Stimulated activated CD4-positive, alpha-beta T cell treated with anti-CD3 and anti-CD28 coated beads, Interleukin-12 subunit alpha, Interleukin-12 subunit beta, amount 100 ng/mL, for 24 hours (primary cell): Measurements from ENCODE around the gene F2RL1.
"Not testable (repeated sequence)": the region's sequence is repeated elsewhere in the genome, so short reads cannot be mapped to it uniquely, and the experiment has no call there.

Experiments used
- DNase-seq, 2 experiments: peaks; one replicate each; pipeline ENCODE4 v3.0.0-alpha.2; 2020; ENCODE audit warnings: low read depth in 2 of 2

Gene F2RL1

DNA sequence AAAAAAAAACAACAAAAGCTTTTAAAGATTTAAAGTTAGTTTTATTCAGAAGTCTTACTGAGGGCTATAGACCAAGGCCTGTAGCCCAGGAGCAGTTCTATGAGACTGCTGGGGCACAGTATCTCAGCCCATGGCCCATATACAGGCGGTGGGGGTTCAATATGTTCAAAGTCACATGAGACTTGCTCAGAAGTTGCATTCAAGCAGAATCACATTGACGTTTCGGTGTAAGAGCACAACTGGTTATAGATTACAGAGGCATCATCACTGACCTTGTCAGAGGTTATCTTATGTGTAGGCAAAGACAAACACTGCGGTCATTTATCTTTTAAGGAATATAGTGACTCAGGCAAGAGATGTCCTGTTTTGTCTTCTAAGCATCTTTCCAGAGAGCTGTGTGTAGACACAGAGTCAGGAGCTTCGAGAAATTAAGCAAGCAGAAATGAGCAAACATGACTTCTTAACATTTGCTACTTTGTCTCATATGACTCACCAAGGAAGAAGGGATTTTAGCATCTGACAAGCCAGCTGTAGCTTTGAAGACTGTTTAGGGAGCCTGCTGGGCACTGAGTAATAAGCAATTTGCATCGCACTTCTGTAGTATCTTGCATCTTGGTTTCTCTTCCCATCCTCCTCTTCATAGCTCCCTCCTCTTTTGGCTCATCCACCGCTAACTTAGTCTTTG lies 12.9 kb upstream of the F2RL1 start:
- DNase-seq = no peak

DNA sequence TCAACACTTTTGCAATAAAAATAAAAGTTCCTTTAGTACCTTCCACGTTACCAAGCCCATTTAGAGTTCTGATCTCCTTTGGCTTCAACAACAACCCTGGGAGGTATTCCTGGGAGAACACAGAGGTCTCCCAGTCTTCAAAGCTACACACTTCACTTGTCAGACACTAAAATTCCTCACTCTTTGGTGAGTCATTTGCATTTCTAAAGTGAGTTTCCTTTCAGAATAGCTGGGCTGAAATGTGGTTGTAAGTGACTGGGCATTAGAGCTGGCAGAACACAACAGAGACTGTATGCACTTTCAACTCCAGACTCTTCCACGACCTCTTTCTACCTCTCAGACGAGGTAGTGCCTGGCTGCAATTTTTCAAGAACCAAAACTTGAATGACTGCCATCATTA lies 11.5 kb upstream of the F2RL1 start:
- DNase-seq = no peak

DNA sequence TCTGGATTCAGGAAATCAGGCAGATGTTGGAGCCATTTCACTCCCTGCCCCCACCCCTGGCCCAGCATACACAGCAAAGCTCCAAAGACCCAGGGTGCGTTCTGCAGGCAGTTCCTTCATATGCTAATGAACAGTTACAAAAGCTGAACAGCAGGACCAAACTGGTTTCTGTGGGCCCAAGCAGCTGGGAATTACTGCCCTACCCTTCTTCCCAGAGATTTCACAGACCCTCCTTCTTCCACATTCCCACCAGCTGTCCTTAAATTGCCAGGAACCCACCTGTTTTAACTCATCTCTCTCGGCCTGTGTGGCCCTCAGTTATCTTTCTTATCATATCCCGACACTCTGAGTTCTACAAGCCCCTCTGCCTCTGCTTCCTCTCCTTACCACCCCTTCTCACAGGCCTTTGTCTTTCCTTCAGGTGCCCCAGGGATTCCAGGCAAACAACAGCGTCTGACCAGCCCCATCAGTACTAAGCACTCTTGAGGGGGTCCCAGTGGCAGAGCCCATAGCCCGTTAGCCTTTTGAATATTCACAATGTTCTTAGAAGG lies 10.6 kb upstream of the F2RL1 start:
- no peak for DNase-seq

DNA sequence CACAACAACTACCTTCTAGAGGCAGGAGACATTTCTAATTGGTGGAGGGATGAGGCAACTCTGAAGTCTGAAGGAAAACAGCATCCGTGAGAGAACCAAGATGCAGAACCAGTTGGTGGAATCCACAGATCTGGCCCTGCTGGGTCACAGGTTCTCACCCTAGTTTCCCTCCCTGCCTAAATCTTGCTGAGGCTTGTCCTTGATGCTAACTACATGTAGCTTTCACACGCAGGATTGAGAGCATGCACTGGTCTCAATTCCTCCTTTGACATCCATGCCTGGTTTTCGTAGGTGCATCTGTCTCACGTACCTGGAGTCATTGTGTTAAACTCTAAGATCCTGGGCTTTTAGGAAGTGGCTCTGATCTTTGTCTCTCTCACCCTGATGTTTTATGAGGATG lies 9.7 kb upstream of the F2RL1 start:
- DNase-seq = no peak

DNA sequence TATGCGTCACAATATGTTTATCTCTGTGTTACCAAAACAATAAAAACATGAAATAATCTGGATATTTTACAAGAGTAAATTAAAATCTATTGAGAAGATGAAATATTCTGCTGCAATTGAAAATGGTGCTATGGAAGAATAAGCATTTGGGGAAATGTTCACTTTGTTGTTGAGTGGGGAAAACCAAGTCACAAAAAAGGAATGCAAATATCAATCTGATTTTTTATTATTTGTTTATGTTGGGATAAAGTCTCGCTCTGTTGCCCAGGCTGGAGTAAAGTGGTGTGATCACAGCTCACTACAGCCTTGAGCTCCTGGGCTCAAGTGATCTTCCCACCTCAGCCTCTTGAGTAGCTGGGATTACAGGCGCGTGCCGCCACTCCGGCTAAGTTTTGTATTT lies 8.6 kb upstream of the F2RL1 start:
- DNase-seq = no peak

DNA sequence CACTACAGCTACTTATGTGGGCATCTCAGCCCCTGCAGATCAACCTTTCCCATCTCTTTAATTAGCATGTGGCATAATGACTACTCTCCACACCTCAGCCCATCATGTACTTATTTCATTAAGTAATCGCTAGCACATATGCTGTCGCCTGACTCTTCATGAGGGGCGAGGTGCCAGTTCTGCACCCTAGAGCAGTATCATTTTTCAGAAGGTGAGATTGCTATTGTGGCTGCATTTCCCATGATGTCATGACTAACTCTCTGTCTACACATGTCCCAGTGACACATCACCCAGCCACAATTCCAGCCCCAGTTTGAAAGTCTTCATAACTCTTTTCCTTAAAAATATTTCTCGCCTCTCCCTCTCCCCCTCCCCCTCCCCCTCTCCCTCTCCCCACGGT lies 7.6 kb upstream of the F2RL1 start:
- no peak for DNase-seq

DNA sequence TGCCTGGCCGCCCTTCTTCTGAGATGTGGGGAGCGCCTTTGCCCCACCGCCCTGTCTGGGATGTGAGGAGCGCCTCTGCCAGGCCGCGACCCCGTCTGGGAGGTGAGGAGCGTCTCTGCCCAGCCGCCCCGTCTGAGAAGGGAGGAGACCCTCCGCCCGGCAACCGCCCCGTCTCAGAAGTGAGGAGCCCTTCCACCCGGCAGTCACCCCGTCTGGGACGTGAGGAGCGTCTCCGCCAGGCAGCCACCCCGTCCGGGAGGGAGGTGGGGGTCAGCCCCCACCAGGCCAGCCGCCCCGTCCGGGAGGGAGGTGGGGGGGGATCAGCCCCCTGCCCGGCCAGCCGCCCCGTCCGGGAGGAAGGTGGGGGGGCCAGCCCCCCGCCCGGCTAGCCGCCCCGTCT lies 6.6 kb upstream of the F2RL1 start:
- not testable (repeated sequence) for DNase-seq

DNA sequence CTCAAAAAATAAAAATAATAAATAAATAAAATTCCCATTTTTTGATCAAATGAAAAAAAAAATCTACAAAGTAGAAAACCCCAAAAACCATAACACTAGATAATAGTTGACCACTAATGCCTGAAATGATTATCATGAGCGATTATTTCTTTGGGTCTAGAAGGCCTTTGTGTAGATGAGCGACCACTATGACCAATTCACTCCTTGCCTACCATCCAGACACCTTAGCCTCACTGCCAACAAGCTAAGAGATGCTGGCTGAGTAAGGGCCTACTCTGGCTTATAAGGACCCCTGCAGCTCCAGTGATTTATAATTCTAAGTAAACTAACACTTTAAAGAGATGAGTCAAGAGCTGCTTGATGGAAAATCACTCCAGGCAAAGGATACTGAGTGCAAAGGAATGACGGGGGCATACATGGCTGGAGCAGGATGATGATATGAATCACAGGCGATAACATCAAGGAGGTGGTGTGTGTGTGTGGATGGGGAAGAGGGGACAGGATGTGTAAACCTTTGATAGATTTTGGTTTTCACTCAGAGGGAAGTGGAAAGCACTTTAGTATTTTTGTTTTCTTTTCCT lies 4.8 kb upstream of the F2RL1 start:
- DNase-seq = no peak

DNA sequence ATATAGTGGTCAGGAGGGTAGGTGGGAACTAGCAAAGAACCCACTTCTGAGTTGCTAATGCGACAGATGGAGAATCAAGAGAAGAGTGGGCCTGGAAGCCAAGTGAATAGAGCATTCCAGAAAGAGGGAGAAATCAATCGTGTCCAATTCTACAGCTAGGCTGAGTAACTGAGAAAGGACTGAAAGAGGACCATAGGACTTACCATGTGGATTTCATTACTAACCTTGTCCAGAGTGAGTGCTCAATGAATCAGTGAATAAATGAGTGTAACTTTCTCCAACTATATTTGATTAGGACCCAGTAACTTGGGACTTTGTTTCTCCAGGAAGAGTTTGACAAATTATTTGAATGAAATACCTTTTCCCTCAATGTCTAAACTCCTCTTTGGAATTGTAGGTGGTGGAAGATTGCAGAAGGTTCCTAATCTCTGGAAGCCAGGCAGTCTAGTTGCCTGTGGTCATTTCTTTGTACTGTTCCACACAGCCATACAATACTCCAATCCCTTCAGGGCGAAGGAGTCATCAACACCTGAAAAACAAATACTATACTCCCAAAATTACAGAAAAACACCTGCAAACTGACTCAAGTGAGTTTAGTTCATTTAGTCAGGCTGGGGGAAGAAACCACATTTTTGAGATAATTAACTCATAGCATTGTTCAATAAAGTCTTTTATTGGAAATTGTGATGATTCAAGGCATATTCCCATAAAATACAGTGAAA lies 2.6 kb upstream of the F2RL1 start:
- DNase-seq = no peak

DNA sequence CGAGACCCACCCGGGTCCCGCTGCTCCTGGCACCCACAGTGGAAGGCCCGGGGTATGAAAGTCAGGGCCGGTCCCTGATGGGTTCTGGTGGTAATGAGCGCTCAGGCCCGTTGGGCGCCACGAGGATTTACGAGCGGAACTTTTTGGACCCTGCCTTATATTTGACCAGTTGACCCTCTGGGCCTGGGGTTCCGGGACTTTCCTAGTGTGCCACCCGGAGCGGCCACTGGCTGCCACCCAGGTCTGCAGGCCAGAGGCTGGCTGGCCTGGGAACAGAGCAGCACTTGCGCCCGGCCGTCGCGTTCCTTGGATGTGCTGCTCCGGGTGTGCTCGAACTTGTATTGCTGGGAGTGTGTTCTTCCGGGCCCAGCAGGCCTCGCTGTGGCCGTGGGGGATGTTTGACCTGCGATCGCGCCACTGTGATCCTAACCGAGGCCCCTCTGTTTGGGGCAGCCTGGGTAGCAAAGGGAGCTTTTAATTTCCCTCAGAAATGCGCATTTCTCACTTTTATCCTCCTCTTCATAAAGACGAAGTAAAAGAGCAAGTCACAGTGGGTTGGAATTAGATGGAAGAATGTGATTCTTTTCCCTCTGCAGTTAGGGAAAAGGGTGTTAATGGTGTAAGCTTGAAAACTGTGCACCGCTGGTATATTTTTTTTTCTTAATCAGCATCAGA lies 1.2 kb downstream of the F2RL1 start:
- no peak for DNase-seq

DNA sequence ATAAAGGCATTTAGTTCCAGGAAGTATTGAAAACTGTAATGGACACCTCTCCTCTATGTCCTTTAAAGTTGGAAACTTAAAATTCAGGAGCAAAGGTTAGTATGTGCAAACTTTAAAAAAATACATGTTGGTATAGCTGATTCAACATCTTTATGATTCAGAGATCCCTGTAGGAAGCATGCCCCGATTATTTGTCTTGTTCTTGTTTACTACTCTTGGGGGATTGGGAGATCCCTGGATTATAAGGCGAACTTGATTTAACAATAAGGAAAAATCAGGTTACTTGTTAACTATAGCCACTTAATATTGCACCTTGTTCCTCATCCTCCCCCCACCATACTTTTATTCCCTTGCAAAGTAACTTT lies 1.7 kb downstream of the F2RL1 start:
- no peak for DNase-seq

DNA sequence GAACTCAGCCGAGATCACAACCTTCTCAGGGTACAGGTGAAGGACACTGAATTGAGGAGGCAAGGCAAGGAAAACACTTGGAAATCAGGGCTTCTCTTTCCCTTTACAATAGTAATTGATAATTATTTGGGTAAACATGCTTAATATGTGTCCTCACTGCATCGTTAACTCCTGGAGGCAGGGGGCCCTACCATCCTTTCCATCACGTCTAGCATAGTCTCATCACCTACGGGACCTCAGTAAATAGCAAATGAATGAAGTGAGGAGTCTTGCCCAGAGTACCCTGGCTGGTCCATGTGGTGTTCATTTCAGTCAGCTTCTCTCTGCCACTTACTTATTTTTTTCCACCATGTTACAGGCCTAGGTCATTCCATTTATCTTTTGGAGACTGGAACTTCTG lies 2.3 kb downstream of the F2RL1 start:
- DNase-seq = no peak

DNA sequence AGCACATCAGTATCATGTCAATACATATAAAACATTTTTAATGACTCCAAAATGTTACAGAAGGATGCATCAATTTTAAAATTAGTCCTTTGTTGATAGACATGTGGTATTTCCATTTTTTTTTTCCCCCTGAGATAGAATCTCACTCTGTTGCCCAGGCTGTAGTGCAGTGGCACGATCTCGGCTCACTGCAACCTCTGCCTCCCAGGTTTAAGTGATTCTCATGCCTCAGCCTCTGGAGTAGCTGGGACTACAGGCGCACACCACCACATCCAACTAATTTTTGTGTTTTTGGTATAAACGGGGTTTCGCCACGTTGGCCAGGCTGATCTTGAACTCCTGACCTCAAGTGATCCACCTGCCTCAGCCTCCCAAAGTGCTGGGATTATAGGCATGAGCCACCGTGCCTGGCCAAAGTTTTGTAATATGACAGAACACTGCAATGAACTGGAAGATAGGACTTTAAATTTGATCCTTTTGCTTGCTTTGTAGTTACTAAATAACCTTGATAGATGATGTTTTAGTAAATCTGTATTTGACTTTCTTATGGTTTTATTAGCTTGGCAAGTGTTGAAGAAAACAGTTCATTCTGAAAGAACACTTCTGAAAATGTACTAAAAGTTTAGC lies 3.4 kb downstream of the F2RL1 start:
- DNase-seq = not testable (repeated sequence)

DNA sequence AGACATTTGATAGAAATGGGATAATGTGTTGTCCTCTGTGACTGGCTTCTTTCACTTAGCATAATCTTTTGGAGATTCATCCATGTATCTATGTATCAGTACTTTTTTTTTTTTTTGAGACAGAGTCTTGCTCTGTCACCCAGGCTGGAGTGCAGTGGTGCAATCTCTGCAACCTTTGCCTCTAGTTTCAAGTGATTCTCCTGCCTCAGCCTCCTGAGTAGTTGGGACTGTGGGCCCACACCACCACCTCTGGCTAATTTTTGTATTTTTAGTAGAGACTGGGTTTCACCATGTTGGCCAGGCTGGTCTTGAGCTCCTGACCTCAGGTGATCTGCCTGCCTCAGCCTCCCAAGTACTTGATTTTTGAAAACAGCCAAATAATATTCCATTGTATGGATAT lies 7.6 kb downstream of the F2RL1 start:
- DNase-seq = not testable (repeated sequence)

DNA sequence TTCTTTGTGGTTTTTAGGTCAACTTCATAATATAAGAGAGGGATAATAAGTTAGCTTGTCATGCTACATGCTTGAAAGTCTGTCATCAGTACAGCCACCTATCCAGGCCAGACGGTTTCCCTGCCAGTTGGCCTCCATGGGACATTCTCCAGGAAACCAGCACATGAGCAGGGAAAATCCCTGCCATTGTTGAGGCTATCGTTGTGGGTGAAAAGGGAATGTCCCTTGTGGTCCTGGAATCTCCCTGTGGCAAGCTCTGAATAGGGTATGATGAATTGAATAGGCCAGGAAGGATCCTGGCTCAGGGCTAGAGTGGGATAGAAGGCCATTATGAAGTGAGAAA lies 12.3 kb downstream of the F2RL1 start:
- DNase-seq = no peak

DNA sequence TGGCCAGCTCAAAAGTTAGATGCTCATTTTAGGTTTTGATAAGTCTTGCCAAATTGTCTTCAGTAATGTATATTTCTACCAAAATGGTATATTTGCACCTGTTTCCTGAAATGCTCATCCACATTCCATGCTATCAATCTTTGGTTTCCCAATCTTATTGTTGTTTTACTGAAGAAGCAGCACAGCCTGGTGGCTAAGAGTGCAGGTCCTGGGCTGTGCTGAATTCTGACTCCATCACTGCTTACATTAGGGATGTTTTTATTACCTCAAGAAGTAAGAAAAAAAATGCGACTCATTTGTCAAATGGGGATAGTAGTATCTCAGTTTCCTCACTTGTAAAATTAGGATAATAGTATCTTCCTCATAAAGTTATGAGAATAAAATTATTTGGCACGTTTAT lies 17.4 kb downstream of the F2RL1 start:
- DNase-seq = no peak

DNA sequence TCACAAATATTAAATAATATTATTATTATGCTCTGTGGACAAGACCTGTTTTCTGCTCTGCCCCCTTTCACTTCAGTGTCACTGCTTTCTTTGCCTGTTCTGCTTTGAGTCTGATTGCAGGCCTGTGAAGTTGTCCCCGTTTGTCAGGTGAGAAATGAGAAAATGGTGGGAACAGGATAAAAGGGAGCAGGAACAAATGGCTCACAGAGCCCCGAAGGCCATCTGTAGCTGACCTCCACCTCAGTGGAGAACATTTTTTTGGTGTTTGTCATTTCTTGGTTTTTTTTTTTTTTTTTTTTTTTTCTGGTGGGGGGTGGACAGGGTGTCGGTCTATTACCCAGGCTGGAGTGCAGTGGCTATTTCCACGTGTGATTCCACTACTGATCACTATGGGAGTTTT lies 17.8 kb downstream of the F2RL1 start:
- DNase-seq = no peak

DNA sequence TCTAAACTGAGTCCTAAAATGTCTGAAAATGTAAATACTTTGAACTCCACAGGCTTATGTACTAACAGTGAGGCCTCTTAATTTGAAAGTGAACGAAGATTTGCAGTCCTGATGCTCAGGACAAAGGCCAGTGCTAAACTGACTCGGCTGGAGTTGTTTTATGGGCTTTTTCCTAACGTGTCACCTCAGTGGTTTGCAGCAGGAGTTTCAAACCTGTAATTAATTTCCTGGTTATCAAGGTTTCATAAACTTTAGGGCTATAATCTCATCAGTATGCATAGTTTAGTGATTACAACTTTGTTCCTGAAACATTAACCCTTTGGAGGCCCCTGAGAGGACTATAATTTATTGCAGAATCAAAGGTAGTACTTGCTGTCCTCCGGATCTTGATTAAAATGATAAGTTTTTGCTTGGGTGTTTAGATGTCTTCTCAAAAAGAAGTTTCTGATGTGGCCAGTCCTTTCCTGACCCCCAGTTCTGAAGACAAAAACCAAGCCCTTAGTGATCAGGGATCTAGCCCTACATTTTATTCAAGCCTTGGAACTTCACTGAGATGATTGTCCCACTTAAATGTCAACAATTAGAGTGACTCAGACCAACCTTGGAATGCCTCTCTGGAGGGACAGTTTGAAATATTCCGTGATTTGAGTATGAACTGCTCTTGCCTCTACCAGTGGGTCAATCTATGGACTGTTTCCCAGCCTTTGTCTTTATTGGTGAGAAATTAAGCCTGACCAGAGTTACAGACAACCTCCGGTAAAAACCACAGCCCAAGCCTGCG lies 19.8 kb downstream of the F2RL1 start:
- DNase-seq = no peak

DNA sequence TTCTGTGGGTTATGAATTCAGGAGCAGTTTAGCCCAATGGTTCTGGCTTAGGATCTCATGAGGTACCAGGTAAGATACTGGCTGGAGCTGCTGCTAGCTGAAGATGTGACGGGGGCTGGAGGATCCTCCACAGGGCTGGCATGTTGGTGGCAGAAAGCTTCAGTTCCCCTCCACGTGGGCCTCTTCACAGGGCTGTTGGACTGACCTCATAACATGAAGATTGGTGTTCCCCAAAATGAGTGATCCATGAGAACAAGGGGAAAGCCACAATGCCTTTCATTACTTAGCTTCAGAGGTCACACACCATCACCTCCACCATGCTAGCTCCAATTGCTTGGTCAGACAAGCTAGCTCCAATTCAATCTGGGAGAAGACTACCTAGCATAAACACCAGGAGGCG lies 22.5 kb downstream of the F2RL1 start:
- no peak for DNase-seq

DNA sequence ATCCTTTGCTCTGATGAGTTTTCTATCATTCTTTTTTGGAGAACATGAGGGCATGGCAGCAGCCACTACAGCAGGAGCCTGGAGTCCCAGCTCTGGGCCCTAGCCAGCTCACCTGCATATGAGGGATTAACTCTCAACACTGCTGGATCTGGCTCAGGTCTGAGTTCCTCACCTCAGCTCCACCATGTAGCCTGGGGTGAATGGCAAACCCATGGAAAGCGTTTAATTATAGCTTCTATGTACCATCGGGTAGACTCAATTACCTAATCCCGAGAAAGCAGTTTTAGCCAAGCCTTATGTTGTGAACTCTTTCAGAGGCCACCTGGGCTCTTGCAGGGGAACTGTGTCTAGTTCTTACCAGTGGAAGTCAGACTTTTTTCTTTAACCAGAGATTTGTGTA lies 27.1 kb downstream of the F2RL1 start:
- DNase-seq = no peak
